MM.1S (cell line): Measurements from ENCODE around the gene PARD3.

Experiments
- CTCF ChIP-seq: fragments of 300-600 bp; sonication (generic); IDR thresholded peaks from 2 replicates; pipeline ENCODE4 v1.5.1; 2016; ENCODE audit warnings: antibody characterized with exemption, low read length, mixed read lengths
- EZH2 ChIP-seq: fragments of 300-600 bp; sonication (generic); optimal IDR thresholded peaks from 2 replicates; pipeline ENCODE3; 2017; ENCODE audit warnings: low read depth, mild to moderate bottlenecking, antibody characterized with exemption, low read length, mixed read lengths
- EZH2phosphoT487 ChIP-seq: fragments of 300-600 bp; sonication (generic); IDR thresholded peaks from 2 replicates; pipeline ENCODE4 v1.6.1; 2018; ENCODE audit warnings: antibody characterized with exemption, low read length

GRCh38 chr10:34351161-34351560, 463.9 kb downstream of the PARD3 start:
- TF ChIP-seq CTCF = no peak
- TF ChIP-seq EZH2 = no peak
- TF ChIP-seq EZH2phosphoT487 = no peak
